GM23338 (cell line): ENCODE data around the gene AHCYL1. TPM values are rescaled to one million over a fixed set of nuclear protein-coding genes. Genes with fewer than 3 reads are reported as not detected.

Experiments used
- ATAC-seq: fragments of 200-7000 bp; cut with Tn5 transposase; 3 replicates; pipeline ENCODE4 v1.9.1; 2020
- DNase-seq: peaks from one replicate; pipeline ENCODE4 v3.0.0-alpha.2; 2015; ENCODE audit warnings: low spot score
- H2AFZ ChIP-seq: fragments of 200-600 bp; sonication (generic); 2 replicates; pipeline ENCODE4 v1.8.0; 2016; ENCODE audit warnings: antibody characterized with exemption, mild to moderate bottlenecking, moderate library complexity
- H3F3A ChIP-seq: fragments of 200-600 bp; sonication (generic); replicated peaks from 2 replicates; pipeline ENCODE4 v1.8.0; 2017; ENCODE audit warnings: antibody characterized with exemption, mixed run types, low read depth
- H3K27ac ChIP-seq: fragments of 200-600 bp; sonication (generic); 2 replicates; pipeline ENCODE4 v1.6.1; 2016; ENCODE audit warnings: low read depth
- H3K27me3 ChIP-seq: fragments of 200-600 bp; sonication (generic); 2 replicates; pipeline ENCODE4 v1.8.0; 2016; ENCODE audit warnings: mild to moderate bottlenecking, mixed run types, moderate library complexity; ENCODE audit not compliant: insufficient read depth
- H3K36me3 ChIP-seq: fragments of 200-600 bp; sonication (generic); 2 replicates; pipeline ENCODE4 v1.8.0; 2016; ENCODE audit warnings: mild to moderate bottlenecking; ENCODE audit not compliant: insufficient read depth
- H3K4me1 ChIP-seq: fragments of 200-600 bp; sonication (generic); 2 replicates; pipeline ENCODE4 v1.8.0; 2016; ENCODE audit warnings: mild to moderate bottlenecking, moderate library complexity; ENCODE audit not compliant: insufficient read depth
- H3K4me2 ChIP-seq: fragments of 200-600 bp; sonication (generic); 2 replicates; pipeline ENCODE4 v1.7.1; 2017; ENCODE audit warnings: mixed run types
- H3K4me3 ChIP-seq: fragments of 200-600 bp; sonication (generic); 2 replicates; pipeline ENCODE4 v1.6.1; 2016; ENCODE audit warnings: mixed run types
- H3K79me2 ChIP-seq: fragments of 200-600 bp; sonication (generic); replicated peaks from 2 replicates; pipeline ENCODE4 v1.8.0; 2017; ENCODE audit warnings: mild to moderate bottlenecking; ENCODE audit not compliant: insufficient read depth
- H3K9me2 ChIP-seq: fragments of 200-600 bp; sonication (generic); 2 replicates; pipeline ENCODE4 v1.8.0; 2017; ENCODE audit not compliant: insufficient read depth
- H4K20me1 ChIP-seq: fragments of 200-600 bp; sonication (generic); replicated peaks from 2 replicates; pipeline ENCODE4 v1.8.0; 2017; ENCODE audit warnings: mild to moderate bottlenecking; ENCODE audit not compliant: insufficient read depth
- H3K27ac Mint-ChIP-seq: 2 replicates; pipeline ENCODE4 v1.8.0; 2020; ENCODE audit warnings: inconsistent platforms, mild to moderate bottlenecking, moderate library complexity, mixed read lengths
- H3K27me3 Mint-ChIP-seq: 3 replicates; pipeline ENCODE4 v1.8.0; 2022; ENCODE audit warnings: low read depth, mild to moderate bottlenecking, moderate library complexity, mixed read lengths, inconsistent platforms; ENCODE audit not compliant: insufficient read depth, poor library complexity
- H3K36me3 Mint-ChIP-seq: 3 replicates; pipeline ENCODE4 v1.8.0; 2021; ENCODE audit warnings: low read depth, mild to moderate bottlenecking, inconsistent platforms, moderate library complexity, mixed read lengths
- H3K4me1 Mint-ChIP-seq: 3 replicates; pipeline ENCODE4 v1.8.0; 2020; ENCODE audit warnings: mild to moderate bottlenecking, inconsistent platforms, mixed read lengths
- H3K4me3 Mint-ChIP-seq: 3 replicates; pipeline ENCODE4 v1.8.0; 2021; ENCODE audit warnings: moderate library complexity, mild to moderate bottlenecking, inconsistent platforms, mixed read lengths
- H3K9me3 Mint-ChIP-seq: 3 replicates; pipeline ENCODE4 v1.8.0; 2020; ENCODE audit warnings: moderate library complexity, mild to moderate bottlenecking, inconsistent platforms, mixed read lengths
- EZH2 ChIP-seq: fragments of 200-600 bp; sonication (generic); IDR thresholded peaks from one replicate; pipeline ENCODE4 v1.8.0; 2017; ENCODE audit warnings: antibody characterized with exemption, mild to moderate bottlenecking, low read depth; ENCODE audit not compliant: unreplicated experiment
- POLR2AphosphoS5 ChIP-seq: IDR thresholded peaks from 2 replicates; pipeline ENCODE4 v1.6.1; 2016; ENCODE audit warnings: antibody characterized with exemption, low read depth
- ZNF331 ChIP-seq: fragments of 250-450 bp; sonication (Bioruptor Pico); IDR thresholded peaks from 2 replicates; pipeline ENCODE4 v1.5.0; 2020; ENCODE audit warnings: low read depth, mild to moderate bottlenecking, moderate library complexity
- ZNF462 ChIP-seq: fragments of 250-450 bp; sonication (Bioruptor Pico); IDR thresholded peaks from 2 replicates; pipeline ENCODE4 v1.5.0; 2020; ENCODE audit warnings: mild to moderate bottlenecking, moderate library complexity
- polyA plus RNA-seq: library from polyadenylated mRNA; unstranded; fragments of >200 nt; fragmentation: Nextera tagmentation; extraction: Ambion mirVana; gene quantifications from 2 replicates; pipeline ENCODE4 v1.2.1, GENCODE V29; 2016
- total RNA-seq: library from RNA; depleted of rRNA; stranded (reverse); fragments of >200 nt; shearing (Covaris generic); gene quantifications from 2 replicates; pipeline ENCODE4 v1.2.3, GENCODE V29; 2014
- TF ChIP-seq, protein P1 (sequence below): IDR thresholded peaks from one replicate; pipeline ENCODE4 v1.6.1; 2018; ENCODE audit warnings: antibody characterized with exemption; ENCODE audit not compliant: unreplicated experiment
- TF ChIP-seq, protein P2 (sequence below): IDR thresholded peaks from 2 replicates; pipeline ENCODE4 v1.6.1; 2016; ENCODE audit warnings: antibody characterized with exemption

Gene AHCYL1
- total and polyA plus RNA-seq, 2 experiments from 2014 or later: 63.3 to 70.0 TPM

DNA sequence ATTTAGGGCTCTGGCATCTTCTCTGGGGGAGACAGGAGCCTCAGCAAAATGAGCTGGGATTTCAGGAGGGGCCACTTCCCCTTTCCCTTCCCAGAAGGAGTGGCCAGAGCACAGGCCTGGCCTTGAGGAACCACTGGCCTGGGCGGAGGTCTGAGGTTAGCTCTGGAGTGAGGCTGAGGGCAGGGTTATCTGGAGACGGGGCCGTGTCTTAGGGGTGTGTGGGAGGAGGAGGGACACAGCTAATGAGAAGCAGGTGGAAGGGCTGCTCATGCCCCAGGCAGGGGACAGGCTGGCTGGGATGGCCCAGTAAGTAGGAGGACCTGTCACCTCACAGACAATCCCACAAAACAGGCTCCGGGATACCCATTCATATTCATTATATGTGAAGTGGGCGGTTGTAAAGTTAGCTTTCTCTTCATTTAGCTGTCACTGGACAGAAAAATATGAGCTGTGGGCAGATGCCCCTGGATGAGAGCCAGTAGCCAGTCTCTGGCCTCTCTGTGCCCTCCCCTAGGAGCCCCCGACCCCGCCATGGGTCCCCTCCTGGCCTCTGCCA is 73.5 kb downstream of the AHCYL1 start (continued):
- TF ChIP-seq, protein P1, sequence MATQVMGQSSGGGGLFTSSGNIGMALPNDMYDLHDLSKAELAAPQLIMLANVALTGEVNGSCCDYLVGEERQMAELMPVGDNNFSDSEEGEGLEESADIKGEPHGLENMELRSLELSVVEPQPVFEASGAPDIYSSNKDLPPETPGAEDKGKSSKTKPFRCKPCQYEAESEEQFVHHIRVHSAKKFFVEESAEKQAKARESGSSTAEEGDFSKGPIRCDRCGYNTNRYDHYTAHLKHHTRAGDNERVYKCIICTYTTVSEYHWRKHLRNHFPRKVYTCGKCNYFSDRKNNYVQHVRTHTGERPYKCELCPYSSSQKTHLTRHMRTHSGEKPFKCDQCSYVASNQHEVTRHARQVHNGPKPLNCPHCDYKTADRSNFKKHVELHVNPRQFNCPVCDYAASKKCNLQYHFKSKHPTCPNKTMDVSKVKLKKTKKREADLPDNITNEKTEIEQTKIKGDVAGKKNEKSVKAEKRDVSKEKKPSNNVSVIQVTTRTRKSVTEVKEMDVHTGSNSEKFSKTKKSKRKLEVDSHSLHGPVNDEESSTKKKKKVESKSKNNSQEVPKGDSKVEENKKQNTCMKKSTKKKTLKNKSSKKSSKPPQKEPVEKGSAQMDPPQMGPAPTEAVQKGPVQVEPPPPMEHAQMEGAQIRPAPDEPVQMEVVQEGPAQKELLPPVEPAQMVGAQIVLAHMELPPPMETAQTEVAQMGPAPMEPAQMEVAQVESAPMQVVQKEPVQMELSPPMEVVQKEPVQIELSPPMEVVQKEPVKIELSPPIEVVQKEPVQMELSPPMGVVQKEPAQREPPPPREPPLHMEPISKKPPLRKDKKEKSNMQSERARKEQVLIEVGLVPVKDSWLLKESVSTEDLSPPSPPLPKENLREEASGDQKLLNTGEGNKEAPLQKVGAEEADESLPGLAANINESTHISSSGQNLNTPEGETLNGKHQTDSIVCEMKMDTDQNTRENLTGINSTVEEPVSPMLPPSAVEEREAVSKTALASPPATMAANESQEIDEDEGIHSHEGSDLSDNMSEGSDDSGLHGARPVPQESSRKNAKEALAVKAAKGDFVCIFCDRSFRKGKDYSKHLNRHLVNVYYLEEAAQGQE: no peak
- TF ChIP-seq ZNF462 (CRISPR knock-in tag): no peak

- no peak overlapping the region for H3K27ac Mint-ChIP-seq
- H3K4me2 ChIP-seq: no peak overlapping the region
- TF ChIP-seq POLR2AphosphoS5 (no peak), EZH2 (no peak), ZNF331 (CRISPR knock-in tag) (no peak)
- TF ChIP-seq, protein P2, sequence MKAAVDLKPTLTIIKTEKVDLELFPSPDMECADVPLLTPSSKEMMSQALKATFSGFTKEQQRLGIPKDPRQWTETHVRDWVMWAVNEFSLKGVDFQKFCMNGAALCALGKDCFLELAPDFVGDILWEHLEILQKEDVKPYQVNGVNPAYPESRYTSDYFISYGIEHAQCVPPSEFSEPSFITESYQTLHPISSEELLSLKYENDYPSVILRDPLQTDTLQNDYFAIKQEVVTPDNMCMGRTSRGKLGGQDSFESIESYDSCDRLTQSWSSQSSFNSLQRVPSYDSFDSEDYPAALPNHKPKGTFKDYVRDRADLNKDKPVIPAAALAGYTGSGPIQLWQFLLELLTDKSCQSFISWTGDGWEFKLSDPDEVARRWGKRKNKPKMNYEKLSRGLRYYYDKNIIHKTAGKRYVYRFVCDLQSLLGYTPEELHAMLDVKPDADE: no peak
These were observed 74.0 kb downstream of the AHCYL1 start for GRCh38 chr1:110058591-110058990.

More at GRCh38 chr1:110058591-110058990, 74.0 kb downstream of the AHCYL1 start:
- Histone ChIP-seq H4K20me1 (peaks cover 14% of the 10 kb centered on the region), H3K27me3 (no peaks in the 10 kb centered on the region), H3F3A (no peaks in the 10 kb centered on the region), H3K9me2 (no peaks in the 10 kb centered on the region), H3K4me3 (no peak overlapping the region), H3K4me1 (no peaks in the 10 kb centered on the region), H3K36me3 (peaks cover 20% of the 10 kb centered on the region), H3K27ac (no peak overlapping the region), H3K79me2 (no peaks in the 10 kb centered on the region), H2AFZ (no peak overlapping the region)
- no peak overlapping the region for H3K4me3 Mint-ChIP-seq
- H3K9me3 Mint-ChIP-seq: no peaks in the 10 kb centered on the region
- no peaks in the 10 kb centered on the region; the same call in 2 of the 3 replicates for H3K4me1 Mint-ChIP-seq
- peaks cover 64% of the 10 kb centered on the region for H3K36me3 Mint-ChIP-seq
- DNase-seq (no peak), ATAC-seq (no peak)
- peaks cover 12% of the 10 kb centered on the region for H3K27me3 Mint-ChIP-seq
